Stimulated activated CD4-positive, alpha-beta T cell treated with anti-CD3 and anti-CD28 coated beads, Interleukin-1b, Interleukin-23, amount 100 ng/mL, for 1 hour (primary cell): ENCODE data around the gene RAPGEFL1.
"Not testable (repeated sequence)": the region's sequence is repeated elsewhere in the genome, so short reads cannot be mapped to it uniquely, and the experiment has no call there.

Experiments
- DNase-seq, 2 donors: peaks; one replicate each; pipeline ENCODE4 v3.0.0-alpha.2; 2020; ENCODE audit warnings: low read depth in 2 of 2

RAPGEFL1 gene

DNA sequence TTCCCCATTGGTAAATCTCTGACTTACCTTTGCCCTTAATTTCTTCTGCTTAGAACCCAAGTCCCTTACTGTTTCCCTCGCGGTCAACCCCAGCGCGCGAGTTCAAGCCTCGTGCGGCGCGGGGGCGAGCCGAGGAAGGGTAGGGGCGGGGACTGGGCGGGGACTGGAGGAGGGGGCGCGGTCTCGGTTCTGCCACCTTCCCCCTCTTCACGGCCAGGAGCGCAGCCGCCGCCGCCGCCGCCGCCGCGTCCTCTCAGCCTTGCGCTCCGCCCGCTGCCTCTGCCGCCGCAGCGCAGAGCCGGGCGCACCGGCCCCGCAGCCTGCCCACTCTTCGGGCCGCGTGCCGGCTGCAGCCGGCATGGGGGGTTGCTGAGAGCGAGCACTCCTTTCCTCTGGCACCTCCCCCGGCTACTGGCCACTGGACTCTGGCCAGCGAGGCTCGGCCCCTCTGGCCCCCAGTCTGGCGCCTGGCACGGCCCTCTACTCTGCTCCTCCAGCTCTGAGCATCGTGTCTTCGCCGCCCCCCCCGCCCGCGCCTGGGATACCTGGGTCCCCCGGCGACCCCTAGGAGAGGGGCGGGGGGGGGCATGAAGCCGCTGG is at the start of gene RAPGEFL1:
TSS of gene RAPGEFL1 (plus strand) at position 196 of the 600 bp plus-strand sequence. CDS start at position 588, 392 bp downstream.
- DNase-seq: peak; percentile 62 to 87

- DNase-seq: no peak
Measured at GRCh38 chr17:40129498-40129897, 47.8 kb upstream of the RAPGEFL1 start.

GRCh38 chr17:40130352-40131042 is 46.8 kb upstream of the RAPGEFL1 start:
- DNase-seq: no peak

DNA sequence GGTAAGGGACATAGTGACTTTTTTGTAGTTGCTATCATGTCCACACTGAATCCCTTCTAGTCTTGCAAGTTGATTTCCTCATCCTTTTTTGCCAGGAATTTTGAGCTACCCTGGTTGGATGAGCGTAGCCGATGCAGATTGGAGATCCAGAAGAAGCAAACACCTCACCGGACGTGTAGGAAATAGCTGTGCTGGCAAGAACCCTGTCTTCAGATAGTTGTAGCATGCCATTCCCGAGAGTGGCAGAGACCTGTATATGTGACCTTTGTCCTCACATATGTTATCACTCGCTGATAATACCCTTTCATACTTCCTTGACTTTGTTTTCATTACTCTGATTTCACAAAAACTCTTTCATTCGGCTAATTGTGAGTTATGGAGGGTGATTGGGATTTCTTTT is 43.1 kb upstream of the RAPGEFL1 start:
- no peak for DNase-seq

GRCh38 chr17:40135817-40136216 is 41.5 kb upstream of the RAPGEFL1 start:
- no peak for DNase-seq

GRCh38 chr17:40139566-40140058 is 37.7 kb upstream of the RAPGEFL1 start:
- DNase-seq: no peak

DNA sequence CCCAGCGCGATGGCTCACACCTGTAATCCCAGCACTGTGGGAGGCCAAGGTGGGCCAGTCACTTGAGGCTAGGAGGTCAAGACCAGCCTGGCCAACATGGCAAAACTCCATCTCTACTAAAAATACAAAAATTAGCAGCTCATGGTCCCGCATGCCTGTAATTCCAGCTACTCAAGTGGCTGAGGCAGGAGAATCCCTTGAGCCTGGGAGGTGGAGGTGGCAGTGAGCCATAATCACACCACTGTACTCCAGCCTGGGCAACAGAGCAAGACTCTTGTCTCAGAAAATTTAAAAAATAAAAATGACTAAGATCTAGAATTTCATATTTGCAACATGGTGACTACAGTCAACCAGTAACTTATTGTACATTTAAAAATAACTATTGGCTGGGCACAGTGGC is 34.1 kb upstream of the RAPGEFL1 start:
- DNase-seq: not testable (repeated sequence)

DNA sequence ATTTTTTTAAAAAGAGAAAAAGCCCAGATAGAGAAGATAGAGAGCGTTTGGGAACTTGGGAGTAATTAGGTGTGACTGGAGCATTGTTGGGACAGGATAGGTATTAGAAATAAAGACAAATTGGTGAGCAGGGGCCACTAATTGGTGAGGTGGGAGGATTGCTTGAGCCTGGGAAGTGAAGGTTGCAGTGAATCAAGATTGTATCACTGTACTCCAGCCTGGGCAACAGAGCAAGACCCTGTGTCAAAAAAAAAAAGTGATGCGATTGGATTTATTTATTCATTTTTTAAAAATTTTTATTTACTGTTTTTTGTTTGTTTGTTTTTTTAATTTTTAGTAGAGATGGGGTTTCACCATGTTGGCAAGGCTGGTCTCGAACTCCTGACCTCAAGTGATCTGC is 31.8 kb upstream of the RAPGEFL1 start:
- no peak for DNase-seq

GRCh38 chr17:40148527-40148926 is 28.7 kb upstream of the RAPGEFL1 start:
- DNase-seq: no peak

DNA sequence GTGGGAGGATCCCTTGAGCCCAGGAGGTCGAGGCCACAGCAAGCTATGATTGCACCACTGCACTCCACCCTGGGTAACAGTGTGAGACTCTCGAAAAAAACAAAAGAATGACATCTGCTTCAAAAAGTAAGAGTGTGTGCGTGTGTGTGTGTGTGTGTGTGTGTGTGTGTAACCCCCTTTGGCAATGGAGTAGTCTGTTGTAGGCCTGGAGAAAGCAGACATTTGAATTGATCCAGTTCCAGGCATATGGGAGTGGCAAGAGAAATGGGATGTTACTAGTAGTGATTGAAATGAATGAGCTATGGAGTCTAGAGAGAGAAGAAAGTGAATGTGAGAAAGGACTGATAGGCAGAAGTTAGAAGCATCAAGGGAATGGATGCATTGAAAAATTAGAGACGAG is 27.0 kb upstream of the RAPGEFL1 start:
- no peak for DNase-seq

GRCh38 chr17:40151414-40151963 is 25.8 kb upstream of the RAPGEFL1 start:
- no peak for DNase-seq

- no peak for DNase-seq
Measured at GRCh38 chr17:40153603-40154236, 23.6 kb upstream of the RAPGEFL1 start.

DNA sequence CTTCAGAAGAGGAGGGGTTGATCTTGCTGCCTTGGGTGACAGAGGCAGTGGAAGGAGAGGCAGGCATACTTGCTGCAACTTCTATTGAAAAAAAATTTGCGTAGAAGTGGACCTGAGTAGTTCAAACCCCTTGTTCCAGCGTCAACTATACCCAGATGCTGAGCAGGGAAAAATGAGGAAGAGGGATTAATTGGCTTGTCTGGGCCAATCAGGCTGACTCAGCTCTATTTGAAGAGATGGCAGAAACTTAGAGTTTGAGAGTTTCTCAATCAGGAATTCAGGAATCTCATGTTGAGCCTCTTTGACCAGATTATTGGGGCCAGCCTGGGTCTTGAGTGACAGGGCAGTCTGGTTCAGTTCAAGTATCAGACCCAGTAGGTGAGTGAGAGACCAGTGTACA is 19.3 kb upstream of the RAPGEFL1 start:
- no peak for DNase-seq

GRCh38 chr17:40158438-40159013 is 18.7 kb upstream of the RAPGEFL1 start:
- DNase-seq: no peak

DNA sequence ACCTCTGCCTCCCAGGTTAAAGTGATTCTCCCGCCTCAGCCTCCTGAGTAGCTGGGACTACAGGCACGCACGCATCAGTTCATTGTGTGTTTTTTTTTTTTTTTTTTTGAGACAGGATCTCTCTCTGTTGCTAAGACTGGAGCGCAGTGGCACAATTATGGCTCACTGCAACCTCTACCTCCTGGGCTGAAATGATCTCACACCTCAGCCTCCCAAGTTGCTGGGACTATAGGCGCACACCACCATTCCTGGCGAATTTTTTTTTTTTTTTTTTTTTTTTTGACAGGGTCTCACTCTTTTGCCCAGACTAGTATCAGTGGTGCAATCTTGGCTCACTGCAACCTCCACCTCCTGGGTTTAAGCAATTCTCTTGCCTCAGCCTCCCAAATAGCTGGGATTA is 17.8 kb upstream of the RAPGEFL1 start:
- no peak for DNase-seq

GRCh38 chr17:40167685-40168261 is 9.5 kb upstream of the RAPGEFL1 start:
- DNase-seq: no peak

- DNase-seq: no peak
Measured at GRCh38 chr17:40168262-40168832, 8.9 kb upstream of the RAPGEFL1 start.

DNA sequence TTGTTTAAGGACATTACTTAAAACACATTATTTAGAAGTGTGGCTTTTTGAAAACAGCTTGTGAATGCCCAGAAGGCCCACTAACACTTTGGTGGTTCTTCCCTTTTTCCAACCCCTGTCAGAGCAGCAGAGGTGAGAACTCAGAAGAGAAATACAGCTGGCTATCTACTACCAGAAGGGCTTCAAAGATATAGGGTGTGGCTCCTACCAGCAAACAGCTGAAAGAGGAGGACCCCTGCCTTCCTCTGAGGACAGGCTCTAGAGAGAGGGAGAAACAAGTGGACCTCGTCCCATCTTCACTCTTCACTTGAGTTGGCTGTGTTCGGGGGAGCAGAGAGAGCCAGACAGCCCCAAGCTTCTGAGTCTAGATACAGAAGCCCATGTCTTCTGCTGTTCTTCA is 6.9 kb upstream of the RAPGEFL1 start:
- DNase-seq: no peak

DNA sequence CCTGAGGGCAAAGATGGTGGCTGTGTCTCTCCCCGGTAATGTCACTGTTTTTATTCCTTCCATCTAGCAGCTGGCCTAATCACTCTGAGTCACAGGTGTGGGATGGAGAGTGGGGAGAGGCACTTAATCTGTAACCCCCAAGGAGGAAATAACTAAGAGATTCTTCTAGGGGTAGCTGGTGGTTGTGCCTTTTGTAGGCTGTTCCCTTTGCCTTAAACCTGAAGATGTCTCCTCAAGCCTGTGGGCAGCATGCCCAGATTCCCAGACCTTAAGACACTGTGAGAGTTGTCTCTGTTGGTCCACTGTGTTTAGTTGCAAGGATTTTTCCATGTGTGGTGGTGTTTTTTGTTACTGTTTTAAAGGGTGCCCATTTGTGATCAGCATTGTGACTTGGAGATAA is 5.5 kb upstream of the RAPGEFL1 start:
- no peak for DNase-seq

DNA sequence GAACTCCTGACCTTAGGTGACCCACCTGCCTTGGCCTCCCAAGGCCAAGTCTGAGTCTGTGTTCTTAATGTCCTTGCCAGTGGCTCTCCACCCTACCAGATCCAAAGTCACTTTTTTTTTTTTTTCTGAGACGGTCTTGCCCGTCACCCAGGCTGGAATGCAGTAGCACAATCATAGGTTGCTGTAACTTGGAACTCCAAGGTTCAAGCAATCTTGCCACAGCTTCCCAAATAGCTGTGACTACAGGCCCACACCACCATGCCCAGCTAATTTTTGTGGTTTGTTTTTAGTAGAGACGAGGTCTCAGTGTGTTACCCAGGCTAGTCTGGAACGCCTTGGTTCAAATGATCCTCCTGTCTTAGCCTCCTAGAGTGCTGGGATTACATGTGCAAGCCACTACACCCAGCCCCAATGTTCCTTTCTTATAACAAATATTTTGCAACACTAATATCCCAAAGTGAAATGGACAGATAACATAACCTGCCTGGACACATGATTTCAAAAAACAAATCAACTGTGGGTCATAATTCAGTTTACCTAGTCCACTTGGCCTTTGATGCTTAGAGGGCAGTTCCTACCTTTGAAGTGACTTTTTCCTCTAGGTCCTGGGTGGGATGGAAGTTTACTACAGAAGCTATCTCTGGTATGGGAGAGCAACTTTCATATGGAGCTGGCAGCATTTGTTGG is 4.0 kb upstream of the RAPGEFL1 start:
- no peak for DNase-seq

DNA sequence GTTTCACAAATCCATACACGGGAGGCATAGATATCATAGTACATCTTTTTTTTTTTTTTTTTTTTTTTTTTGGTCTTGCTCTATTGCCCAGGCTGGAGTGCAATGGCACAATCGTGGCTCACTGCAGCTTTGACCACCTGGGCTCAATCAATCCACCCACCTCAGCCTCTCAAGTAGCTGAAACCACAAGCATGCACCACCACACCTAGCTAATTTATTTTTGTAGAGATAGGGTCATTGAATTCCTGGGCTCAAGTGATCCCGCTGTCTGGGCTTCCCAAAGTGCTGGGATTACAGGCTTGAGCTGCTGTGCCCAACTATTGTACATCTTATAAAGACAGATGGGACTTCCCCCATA is 3.5 kb upstream of the RAPGEFL1 start:
- DNase-seq: no peak
